IMR-90 (cell line): ENCODE measurements around the gene DMXL1. TPM values are rescaled to one million over a fixed set of nuclear protein-coding genes. Genes with fewer than 3 reads are reported as not detected.

Experiments used
- ATAC-seq: fragments of 200-7000 bp; cut with Tn5 transposase; 2 replicates; pipeline ENCODE4 v1.9.1; 2020; ENCODE audit warnings: low read depth, mild to moderate bottlenecking, moderate library complexity
- BruUV-seq: library from RNA; stranded (reverse); fragments of 400-500 nt; replicated peaks from 2 replicates; lab custom pipeline; 2021; lab: Mats Ljungman, UMichigan
- CTCF ChIA-PET: fragments of 300-600 bp; formaldehyde crosslinking; extraction: SDS; loops from one replicate; lab custom pipeline; 2021; ENCODE audit warnings: antibody characterized with exemption; lab: Yijun Ruan, JAX
- POLR2A ChIA-PET: fragments of 300-600 bp; sonication (Branson Sonifier 250); formaldehyde crosslinking; loops from one replicate; lab custom pipeline; 2022; ENCODE audit warnings: antibody characterized with exemption; ENCODE audit not compliant: unreplicated experiment; lab: Charles Lee
- DNase-seq: peaks from one replicate; pipeline ENCODE4 v3.0.0; 2013
- H2AFZ ChIP-seq: replicated peaks from 2 replicates; pipeline ENCODE3; 2013; ENCODE audit warnings: low read length, mild to moderate bottlenecking; ENCODE audit not compliant: poor library complexity
- H2AK5ac ChIP-seq: 2 replicates; pipeline ENCODE4 v1.6.1; 2013; ENCODE audit warnings: low read depth, low read length, inconsistent platforms
- H2AK9ac ChIP-seq: replicated peaks from 2 replicates; pipeline ENCODE3; 2013; ENCODE audit warnings: mild to moderate bottlenecking, low read depth, low read length, moderate library complexity; ENCODE audit not compliant: poor library complexity
- H2BK120ac ChIP-seq: 2 replicates; pipeline ENCODE4 v1.6.1; 2013; ENCODE audit warnings: low read depth, low read length, inconsistent platforms
- H2BK15ac ChIP-seq: 3 replicates; pipeline ENCODE4 v1.6.1; 2013; ENCODE audit warnings: low read depth, low read length, inconsistent platforms
- H2BK20ac ChIP-seq: 2 replicates; pipeline ENCODE4 v1.6.1; 2013; ENCODE audit warnings: low read depth, mild to moderate bottlenecking, inconsistent platforms, low read length, moderate library complexity
- H2BK5ac ChIP-seq: 2 replicates; pipeline ENCODE4 v1.6.1; 2013; ENCODE audit warnings: mild to moderate bottlenecking, low read depth, low read length, inconsistent platforms; ENCODE audit not compliant: poor library complexity, severe bottlenecking
- H3K14ac ChIP-seq: replicated peaks from 2 replicates; pipeline ENCODE4 v1.6.1; 2013; ENCODE audit warnings: low read depth, low read length, inconsistent platforms
- H3K18ac ChIP-seq: 2 replicates; pipeline ENCODE4 v1.6.1; 2013; ENCODE audit warnings: low read depth, low read length, control low read depth
- H3K23ac ChIP-seq: 2 replicates; pipeline ENCODE4 v1.6.1; 2013; ENCODE audit warnings: low read depth, low read length, inconsistent platforms
- H3K27ac ChIP-seq: 2 replicates; pipeline ENCODE4 v1.5.1; 2013; ENCODE audit warnings: mild to moderate bottlenecking, control low read depth, low read length; ENCODE audit not compliant: insufficient read depth
- H3K27me3 ChIP-seq: 2 replicates; pipeline ENCODE4 v1.6.1; 2013; ENCODE audit warnings: low read length; ENCODE audit not compliant: control insufficient read depth, insufficient read depth
- H3K36me3 ChIP-seq: 2 replicates; pipeline ENCODE4 v1.6.1; 2013; ENCODE audit warnings: low read length, mixed read lengths; ENCODE audit not compliant: control insufficient read depth, insufficient read depth
- H3K4ac ChIP-seq: 2 replicates; pipeline ENCODE4 v1.6.1; 2013; ENCODE audit warnings: low read depth, low read length, inconsistent platforms
- H3K4me1 ChIP-seq: 2 replicates; pipeline ENCODE4 v1.6.1; 2013; ENCODE audit warnings: low read length, mixed read lengths; ENCODE audit not compliant: control insufficient read depth, insufficient read depth
- H3K4me2 ChIP-seq: 2 replicates; pipeline ENCODE4 v1.6.1; 2013; ENCODE audit warnings: low read depth, mild to moderate bottlenecking, control low read depth, low read length, moderate library complexity
- H3K4me3 ChIP-seq: 2 replicates; pipeline ENCODE4 v1.5.1; 2013; ENCODE audit warnings: low read depth, mild to moderate bottlenecking, control low read depth, low read length, moderate library complexity; ENCODE audit not compliant: insufficient read depth
- H3K56ac ChIP-seq: 2 replicates; pipeline ENCODE4 v1.6.1; 2013; ENCODE audit warnings: low read length, inconsistent platforms; ENCODE audit not compliant: insufficient read depth; ENCODE audit errors: extremely low read depth
- H3K79me1 ChIP-seq, 2 experiments: 2 replicates each; pipeline ENCODE4 v1.6.1; 2013; ENCODE audit warnings: low read length in 2 of 2, inconsistent platforms in 1 of 2, low read depth in 1 of 2
- H3K9ac ChIP-seq: 2 replicates; pipeline ENCODE4 v1.6.1; 2013; ENCODE audit warnings: low read depth, low read length, control low read depth
- H3K9me1 ChIP-seq: 2 replicates; pipeline ENCODE4 v1.6.1; 2013; ENCODE audit warnings: low read length, inconsistent platforms; ENCODE audit not compliant: insufficient read depth
- H3K9me3 ChIP-seq: 2 replicates; pipeline ENCODE4 v1.6.1; 2013; ENCODE audit warnings: low read length; ENCODE audit not compliant: control insufficient read depth, insufficient read depth
- H4K20me1 ChIP-seq: 2 replicates; pipeline ENCODE4 v1.6.1; 2013; ENCODE audit warnings: low read length, inconsistent platforms; ENCODE audit not compliant: insufficient read depth
- H4K5ac ChIP-seq: 2 replicates; pipeline ENCODE4 v1.6.1; 2013; ENCODE audit warnings: mild to moderate bottlenecking, low read depth, low read length, control low read depth
- H4K8ac ChIP-seq, 2 experiments: 2 replicates each; pipeline ENCODE4 v1.6.1; 2013; ENCODE audit warnings: low read depth in 2 of 2, low read length in 2 of 2, control low read depth in 1 of 2, inconsistent platforms in 1 of 2
- H4K91ac ChIP-seq: 2 replicates; pipeline ENCODE4 v1.6.1; 2013; ENCODE audit warnings: low read depth, low read length, inconsistent platforms; ENCODE audit not compliant: insufficient read depth
- BHLHE40 ChIP-seq: fragments of 150-350 bp; IDR thresholded peaks from 2 replicates; pipeline ENCODE4 v1.6.1; 2016; ENCODE audit warnings: mild to moderate bottlenecking, low read depth, low read length
- POLR2A ChIP-seq: IDR thresholded peaks from 2 replicates; pipeline ENCODE4 v1.6.1; 2012; ENCODE audit warnings: mild to moderate bottlenecking, low read depth, low read length
- WGBS, 2 experiments: methylation state at CpG; one replicate each; pipeline versions ENCODE4 v1.1.5 to v1.1.7; 2013; ENCODE audit warnings: missing lambda C conversion rate in 2 of 2; ENCODE audit not compliant: insufficient read length in 1 of 2; ENCODE audit errors: extremely low coverage in 2 of 2; 5-methylcytosine and 5-hydroxymethylcytosine counted together
- dilution Hi-C: fragments of 300-500 bp; cut with HindIII; formaldehyde crosslinking; loops from one replicate; pipeline ENCODE4 v1.14.3; 2018; ENCODE audit warnings: low sequenced_read_pairs; ENCODE audit not compliant: unreplicated experiment
- in situ Hi-C: fragments of 300-500 bp; cut with MboI; formaldehyde crosslinking; loops from 3 replicates; pipeline ENCODE4 v1.14.3; 2019; ENCODE audit warnings: low sequenced_read_pairs, inconsistent platforms, mixed read lengths
- intact Hi-C: fragments of 100-400 bp; cut with micrococcal nuclease; formaldehyde crosslinking; loops from 2 replicates; pipeline ENCODE4 v1.10.0; 2022
- polyA plus RNA-seq, 3 experiments: library from polyadenylated mRNA; depleted of rRNA; stranded (reverse); fragments of >200 nt; gene quantifications; 2 replicates each; pipeline ENCODE4 v1.2.3, GENCODE V29; 2012; ENCODE audit warnings: low replicate concordance in 1 of 3
- total RNA-seq: library from RNA; depleted of rRNA; stranded (reverse); fragments of >200 nt; gene quantifications from 2 replicates; pipeline ENCODE4 v1.2.3, GENCODE V29; 2012

The DMXL1 gene
- total and polyA plus RNA-seq, 2 of the 4 experiments (the other 2 are of a cell fraction), result 8.1 to 21.5 TPM

DNA sequence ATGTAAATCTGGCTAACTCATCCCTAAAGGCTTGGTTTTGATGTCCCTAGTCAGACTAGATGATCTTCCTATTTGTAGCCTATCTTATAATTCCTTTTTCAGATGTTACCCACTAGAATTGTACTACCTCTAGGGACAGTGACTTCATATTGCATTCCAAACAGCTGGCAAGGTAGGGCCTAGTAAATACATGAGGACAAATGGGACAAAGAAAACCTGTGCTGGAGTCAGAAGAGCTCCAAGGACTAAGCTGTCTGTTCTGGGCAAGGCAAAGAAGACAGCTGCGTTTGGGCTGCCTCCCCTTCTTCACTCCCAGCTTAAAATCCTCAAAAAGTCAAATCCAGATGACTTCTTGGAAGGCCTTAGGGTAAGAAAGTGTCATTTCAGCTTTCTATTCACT is 10.0 kb downstream of the DMXL1 start:
- no CpG with 5 or more reads among the region's 1 CpG for WGBS, 2 experiments
- no peak for ATAC-seq
- Histone ChIP-seq H3K79me1 (peaks cover 35 to 40% of the 10 kb centered on the region in 2 experiments), H3K27ac (no peak overlapping the region), H3K4me2 (no peak overlapping the region), H4K5ac (no peak overlapping the region), H3K36me3 (no peaks in the 10 kb centered on the region), H2AFZ (no peak overlapping the region), H2BK15ac (no peak overlapping the region), H2AK9ac (no peak overlapping the region), H3K27me3 (no peaks in the 10 kb centered on the region), H3K9me1 (peaks cover 2% of the 10 kb centered on the region; the same call in 1 of the 2 replicates), H3K9ac (no peak overlapping the region), H4K8ac (no peak overlapping the region), H2BK5ac (no peak overlapping the region), H4K20me1 (peaks cover 6% of the 10 kb centered on the region; the same call in 1 of the 2 replicates), H3K23ac (no peak overlapping the region), H2BK120ac (no peak overlapping the region), H3K4me1 (peaks cover 2% of the 10 kb centered on the region; the same call in 1 of the 2 replicates), H2BK20ac (no peak overlapping the region), H4K91ac (no peak overlapping the region), H3K4me3 (no peak overlapping the region), H3K18ac (no peak overlapping the region), H3K14ac (no peak overlapping the region), H3K56ac (no peak overlapping the region), H2AK5ac (no peak overlapping the region), H3K4ac (no peak overlapping the region), H3K9me3 (no peaks in the 10 kb centered on the region)
- POLR2A ChIA-PET, result no interaction called here
- no TSS peak for BruUV-seq
- TF ChIP-seq POLR2A, result no peak
- no peak for TF ChIP-seq BHLHE40
- CTCF ChIA-PET, result no interaction called here
- in situ Hi-C loops (no loop called here), dilution Hi-C loops (no loop called here), intact Hi-C loops (no loop called here)
- no peak for DNase-seq
